HCT116 (cell line): Measurements from ENCODE around the gene CENPK. TPM values are rescaled to one million over a fixed set of nuclear protein-coding genes. Genes with fewer than 3 reads are reported as not detected.

Experiments used
- ATAC-seq: fragments of 200-7000 bp; cut with Tn5 transposase; 2 replicates; pipeline ENCODE4 v1.9.1; 2020; ENCODE audit warnings: mild to moderate bottlenecking, moderate library complexity
- BruUV-seq: library from RNA; stranded (reverse); fragments of 400-500 nt; replicated peaks from 2 replicates; lab custom pipeline; 2021; lab: Mats Ljungman, UMichigan
- CTCF ChIA-PET: fragments of 300-600 bp; sonication (Branson Sonifier 250); formaldehyde crosslinking; loops from one replicate; lab custom pipeline; 2021; ENCODE audit warnings: antibody characterized with exemption; lab: Charles Lee
- POLR2A ChIA-PET: fragments of 300-600, 350-600 bp; sonication (Branson Sonifier 250); formaldehyde crosslinking; loops from one replicate; lab custom pipeline; 2021; ENCODE audit warnings: antibody characterized with exemption; lab: Charles Lee
- RAD21 ChIA-PET, 2 experiments: fragments of 300-600 bp; sonication (Branson Sonifier 250); formaldehyde crosslinking; loops; one replicate each; lab custom pipeline; 2023; ENCODE audit warnings: low total read pairs in 2 of 2; ENCODE audit not compliant: uncharacterized antibody in 2 of 2, unreplicated experiment in 2 of 2, low non-redundant PET in 1 of 2; lab: Charles Lee
- DNase-seq: peaks from one replicate; pipeline ENCODE4 v3.0.0-alpha.2; 2010; ENCODE audit warnings: low read depth, low spot score
- H2AFZ ChIP-seq: fragments of 200-600 bp; shearing (Covaris generic), sonication (generic); 2 replicates; pipeline ENCODE4 v1.6.1; 2017; ENCODE audit warnings: low read depth, mixed run types, mixed read lengths, antibody characterized with exemption, low read length; ENCODE audit not compliant: poor library complexity, severe bottlenecking
- H3K27ac ChIP-seq: 2 replicates; pipeline ENCODE4 v1.5.1; 2012; ENCODE audit warnings: low read depth, low read length
- H3K27me3 ChIP-seq: fragments of 200-600 bp; sonication (generic); 2 replicates; pipeline ENCODE4 v1.6.1; 2016; ENCODE audit warnings: mixed run types, low read length, mixed read lengths; ENCODE audit not compliant: insufficient read depth
- H3K36me3 ChIP-seq, 2 experiments: fragments of 200-500 bp in 1 of 2; fragments of 200-600 bp in 1 of 2; sonication (Bioruptor generic) in 1 of 2; sonication (generic) in 1 of 2; 2 replicates each; pipeline versions ENCODE4 v1.5.1 to v1.6.1; 2014 to 2016; ENCODE audit warnings: low read length in 2 of 2, inconsistent platforms in 1 of 2, mixed read lengths in 1 of 2, mixed run types in 1 of 2; ENCODE audit not compliant: insufficient read depth in 2 of 2, control insufficient read depth in 1 of 2
- H3K4me1 ChIP-seq, 2 experiments: fragments of 200-600 bp in 1 of 2; sonication (generic) in 1 of 2; 2 replicates each; pipeline versions ENCODE4 v1.5.1 to v1.6.1; 2012 to 2017; ENCODE audit warnings: low read length in 2 of 2, inconsistent platforms in 1 of 2, mild to moderate bottlenecking in 1 of 2, mixed read lengths in 1 of 2, mixed run types in 1 of 2, moderate library complexity in 1 of 2; ENCODE audit not compliant: insufficient read depth in 2 of 2, control insufficient read depth in 1 of 2
- H3K4me2 ChIP-seq: fragments of 200-600 bp; sonication (generic); 2 replicates; pipeline ENCODE4 v1.6.1; 2017; ENCODE audit warnings: mixed run types, low read length, mixed read lengths
- H3K4me3 ChIP-seq, 2 experiments: fragments of 200-600 bp in 1 of 2; sonication (generic) in 1 of 2; replicated peaks in 1 of 2; 2 replicates each; pipeline ENCODE4 v1.5.1; 2011 to 2016; ENCODE audit warnings: low read length in 2 of 2, control low read depth in 1 of 2, low read depth in 1 of 2, mild to moderate bottlenecking in 1 of 2, mixed read lengths in 1 of 2, mixed run types in 1 of 2
- H3K79me2 ChIP-seq: fragments of 200-600 bp; sonication (generic); 2 replicates; pipeline ENCODE4 v1.6.1; 2017; ENCODE audit warnings: mild to moderate bottlenecking, mixed run types, low read length, moderate library complexity, mixed read lengths; ENCODE audit not compliant: insufficient read depth
- H3K9ac ChIP-seq: fragments of 200-600 bp; sonication (generic); 2 replicates; pipeline ENCODE4 v1.6.1; 2016; ENCODE audit warnings: low read length, mixed read lengths
- H3K9me2 ChIP-seq: fragments of 200-600 bp; sonication (generic), shearing (Covaris generic); 2 replicates; pipeline ENCODE4 v1.6.1; 2017; ENCODE audit warnings: mixed run types, mild to moderate bottlenecking, moderate library complexity; ENCODE audit not compliant: insufficient read depth
- H3K9me3 ChIP-seq, 2 experiments: fragments of 200-500 bp in 1 of 2; fragments of 200-600 bp in 1 of 2; sonication (Bioruptor generic) in 1 of 2; sonication (generic) in 1 of 2; 2 replicates each; pipeline ENCODE4 v1.6.1; 2014 to 2017; ENCODE audit warnings: low read length in 2 of 2, mixed read lengths in 2 of 2, inconsistent platforms in 1 of 2, low read depth in 1 of 2, mild to moderate bottlenecking in 1 of 2, mixed run types in 1 of 2, moderate library complexity in 1 of 2; ENCODE audit not compliant: control insufficient read depth in 1 of 2, insufficient read depth in 1 of 2
- H4K20me1 ChIP-seq: fragments of 200-600 bp; sonication (generic), shearing (Covaris generic); 2 replicates; pipeline ENCODE4 v1.6.1; 2017; ENCODE audit warnings: mixed run types, mild to moderate bottlenecking, moderate library complexity; ENCODE audit not compliant: insufficient read depth
- CBX3 ChIP-seq: IDR thresholded peaks from 2 replicates; pipeline ENCODE4 v1.6.1; 2012; ENCODE audit warnings: low read depth
- CEBPB ChIP-seq: IDR thresholded peaks from 2 replicates; pipeline ENCODE4 v1.6.1; 2012; ENCODE audit warnings: low read depth
- CTCF ChIP-seq, 3 experiments: fragments of 200-600 bp in 1 of 3; sonication (generic) in 1 of 3; IDR thresholded peaks in 2 of 3; conservative IDR thresholded peaks in 1 of 3; 2 replicates each; pipeline ENCODE4 v1.5.1; 2012 to 2017; ENCODE audit warnings: low read depth in 2 of 3, low read length in 2 of 3, antibody characterized with exemption in 1 of 3, borderline replicate concordance in 1 of 3, control low read depth in 1 of 3, mild to moderate bottlenecking in 1 of 3, mixed read lengths in 1 of 3, mixed run types in 1 of 3, moderate library complexity in 1 of 3; ENCODE audit not compliant: insufficient read depth in 1 of 3
- ELF1 ChIP-seq: IDR thresholded peaks from 2 replicates; pipeline ENCODE4 v1.6.1; 2012; ENCODE audit warnings: low read depth, borderline replicate concordance
- FOSL1 ChIP-seq: IDR thresholded peaks from 2 replicates; pipeline ENCODE4 v1.6.1; 2012; ENCODE audit warnings: low read depth
- JUND ChIP-seq: IDR thresholded peaks from 2 replicates; pipeline ENCODE4 v1.6.1; 2012
- RAD21 ChIP-seq: IDR thresholded peaks from 2 replicates; pipeline ENCODE4 v1.6.1; 2012; ENCODE audit warnings: low read depth, mild to moderate bottlenecking
- REST ChIP-seq: IDR thresholded peaks from 2 replicates; pipeline ENCODE4 v1.6.1; 2012; ENCODE audit warnings: low read depth
- SIN3A ChIP-seq: IDR thresholded peaks from 2 replicates; pipeline ENCODE4 v1.6.1; 2012; ENCODE audit warnings: low read depth
- SRF ChIP-seq: IDR thresholded peaks from 2 replicates; pipeline ENCODE4 v1.6.1; 2012; ENCODE audit warnings: low read depth
- TCF7L2 ChIP-seq: IDR thresholded peaks from 2 replicates; pipeline ENCODE4 v1.7.0; 2011; ENCODE audit warnings: borderline replicate concordance, inconsistent platforms; ENCODE audit not compliant: insufficient read depth, insufficient read length; ENCODE audit errors: extremely low read depth
- YY1 ChIP-seq: IDR thresholded peaks from 2 replicates; pipeline ENCODE4 v1.6.1; 2011; ENCODE audit warnings: low read length, low read depth, moderate library complexity, mild to moderate bottlenecking; ENCODE audit not compliant: insufficient replicate concordance; ENCODE audit errors: extremely low read depth
- ZBTB33 ChIP-seq: IDR thresholded peaks from 2 replicates; pipeline ENCODE4 v1.6.1; 2011; ENCODE audit warnings: mild to moderate bottlenecking, low read length, moderate library complexity; ENCODE audit not compliant: insufficient replicate concordance; ENCODE audit errors: extremely low read depth
- ZFX ChIP-seq: fragments of 450-650 bp; IDR thresholded peaks from 2 replicates; pipeline ENCODE4 v1.6.1; 2017
- ZNF274 ChIP-seq: fragments of 200-500 bp; sonication (Bioruptor generic); IDR thresholded peaks from 2 replicates; pipeline ENCODE4 v1.6.1; 2014; ENCODE audit warnings: mild to moderate bottlenecking, low read depth, low read length, inconsistent platforms
- intact Hi-C: fragments of 100-400 bp; cut with micrococcal nuclease; formaldehyde crosslinking; loops from 2 replicates; pipeline ENCODE4 v1.10.0; 2022
- total RNA-seq: library from RNA; stranded (reverse); gene quantifications from one replicate; pipeline ENCODE4 v1.2.1, GENCODE V29; 2021; ENCODE audit not compliant: unreplicated experiment

The CENPK gene
- total RNA-seq, 1 experiment from 2014 or later: 21.4 TPM

- no peaks in the 10 kb centered on the region for H3K27me3 ChIP-seq
- no peaks in the 10 kb centered on the region for H4K20me1 ChIP-seq
- H3K9ac ChIP-seq: no peak overlapping the region
- no peaks in the 10 kb centered on the region for H3K79me2 ChIP-seq
- ChIA-PET CTCF (no interaction called here), POLR2A (no interaction called here), RAD21 (no interaction called here)
- DNase-seq (no peak), ATAC-seq (no peak)
- H3K4me1 ChIP-seq: no peaks in the 10 kb centered on the region
- H3K4me2 ChIP-seq: no peak overlapping the region
- no peak overlapping the region for H3K27ac ChIP-seq
- no TSS peak for BruUV-seq
- H3K4me3 ChIP-seq: no peak overlapping the region
- intact Hi-C loops: no loop called here
- no peak overlapping the region for H2AFZ ChIP-seq
- peaks cover 8 to 13% of the 10 kb centered on the region in 2 experiments; a peak in 2 of 4 replicates for H3K36me3 ChIP-seq
- TF ChIP-seq CEBPB: no peak
- TF ChIP-seq RAD21: no peak
- TF ChIP-seq REST: no peak
- no peak for TF ChIP-seq TCF7L2
- no peak for TF ChIP-seq CTCF (IDR thresholded peaks at IDR 0.05 in 2 of 3, conservative IDR thresholded peaks at IDR 0.05 in 1 of 3; ENCODE audit: borderline replicate concordance in 1 of 3, insufficient read depth in 1 of 3, low read depth in 2 of 3, low read length in 2 of 3)
- TF ChIP-seq FOSL1: no peak
- TF ChIP-seq CBX3: no peak
- no peak for TF ChIP-seq ZBTB33
- no peak for TF ChIP-seq SRF
- no peak for TF ChIP-seq ZNF274
- no peak for TF ChIP-seq SIN3A
- TF ChIP-seq JUND: no peak
- TF ChIP-seq ELF1: no peak
- TF ChIP-seq YY1: no peak
- no peak for TF ChIP-seq ZFX
- H3K9me2 ChIP-seq: no peaks in the 10 kb centered on the region
- H3K9me3 ChIP-seq: no peaks in the 10 kb centered on the region
These were observed 16.8 kb downstream of the CENPK start for GRCh38 chr5:65546141-65546540.
